DMS153 treated with DMSO at 0.1 percent for 48 hours (cell line): Measurements from ENCODE around the gene FAM20A.

Experiments
- DNase-seq: peaks from one replicate; lab custom pipeline; 2025; ENCODE audit not compliant: unreplicated experiment; lab: John Stamatoyannopoulos, UW

Gene FAM20A

DNA sequence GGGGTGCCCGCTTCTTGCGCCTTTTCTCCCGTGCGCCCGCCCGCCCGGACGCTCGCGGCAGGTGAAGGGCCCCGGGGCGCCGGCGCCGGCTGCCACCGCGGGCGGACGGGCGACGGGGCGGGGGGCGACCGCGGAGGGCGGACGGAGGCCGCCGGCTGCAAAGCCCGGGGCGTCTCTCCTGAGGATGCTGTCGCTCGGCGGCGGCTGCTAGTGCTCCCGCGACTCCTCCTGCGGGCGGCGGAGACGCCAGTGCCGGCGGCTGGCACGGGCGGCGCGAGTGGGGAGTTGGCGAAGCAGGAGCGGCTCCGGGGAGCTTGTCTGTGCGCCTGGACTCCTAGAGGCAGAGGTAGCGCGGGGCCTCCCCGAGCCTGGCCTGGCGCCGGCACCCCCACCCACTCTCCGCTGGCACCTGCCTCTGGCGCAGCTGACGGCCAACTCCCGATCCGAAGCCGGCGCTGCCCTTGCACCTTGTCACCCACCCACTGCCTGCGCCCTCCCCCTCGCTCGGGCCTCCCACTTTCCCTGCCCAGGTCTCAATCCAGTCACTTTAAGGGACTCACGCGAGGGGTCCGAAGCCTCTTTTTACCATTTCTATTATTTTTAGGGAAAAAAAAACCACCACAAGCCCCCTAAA, at the start of gene FAM20A:
Gene FAM20A (minus strand): TSS at position 437 of the 634 bp plus-strand sequence. CDS start 701 bp downstream, outside the sequence.
- no peak for DNase-seq

DNA sequence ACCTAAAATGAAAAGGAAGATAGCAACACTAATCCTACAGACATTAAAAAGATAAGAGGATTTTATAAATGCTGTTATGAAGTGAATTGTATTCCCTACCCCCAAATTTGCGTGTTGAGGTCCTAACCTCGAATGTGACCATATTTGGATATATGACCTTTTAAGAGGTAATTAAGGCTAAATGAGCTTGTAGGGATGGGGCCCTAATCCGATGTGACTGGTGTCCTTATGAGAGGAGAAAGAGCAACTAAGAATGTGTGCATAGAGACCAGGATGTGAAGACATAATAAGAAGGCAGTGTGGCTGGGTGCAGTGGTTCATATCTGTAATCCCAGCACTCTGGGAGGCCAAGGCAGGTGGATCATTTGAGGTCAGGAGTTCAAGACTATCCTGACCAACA, 48.2 kb upstream of the FAM20A start:
- no peak for DNase-seq

DNA sequence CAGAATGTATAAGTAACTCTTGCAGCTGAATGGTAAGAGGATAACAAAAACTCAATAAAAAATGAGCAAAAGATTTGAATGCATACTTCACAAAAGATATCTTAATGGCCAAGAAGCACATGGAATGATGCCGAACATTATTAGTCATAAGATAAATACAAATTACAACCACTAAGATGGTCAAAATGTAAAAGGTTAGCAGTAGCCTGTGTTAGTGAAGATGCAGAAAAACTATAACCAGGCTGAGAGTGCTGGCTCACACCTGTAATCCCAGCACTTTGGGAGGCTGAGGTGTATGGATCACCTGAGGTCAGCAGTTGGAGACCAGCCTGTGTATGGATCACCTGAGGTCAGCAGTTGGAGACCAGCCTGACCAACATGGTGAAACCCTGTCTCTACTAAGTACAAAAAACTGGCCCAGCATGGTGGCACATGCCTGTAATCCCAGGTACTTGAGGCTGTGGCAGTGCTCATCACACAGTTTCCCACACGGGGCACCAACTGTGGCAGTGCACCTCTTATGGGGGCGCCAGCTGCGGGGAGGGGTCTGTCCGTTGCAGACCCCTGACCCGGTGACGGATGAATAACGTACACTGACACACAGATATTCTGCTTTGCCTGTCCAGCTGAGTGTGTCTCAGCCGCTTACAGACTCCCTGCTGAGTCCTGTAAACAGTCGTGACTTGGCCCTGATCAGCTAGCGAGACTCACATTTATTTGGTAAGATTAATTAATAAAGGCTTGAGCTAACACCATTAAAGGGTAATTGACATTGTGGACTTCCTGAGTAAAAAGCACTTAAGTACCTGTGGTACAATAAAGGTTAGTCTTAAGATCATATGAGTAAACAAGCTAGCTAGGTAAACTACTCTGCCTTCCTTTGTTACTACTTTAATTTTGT, 45.7 kb upstream of the FAM20A start:
- no peak for DNase-seq

DNA sequence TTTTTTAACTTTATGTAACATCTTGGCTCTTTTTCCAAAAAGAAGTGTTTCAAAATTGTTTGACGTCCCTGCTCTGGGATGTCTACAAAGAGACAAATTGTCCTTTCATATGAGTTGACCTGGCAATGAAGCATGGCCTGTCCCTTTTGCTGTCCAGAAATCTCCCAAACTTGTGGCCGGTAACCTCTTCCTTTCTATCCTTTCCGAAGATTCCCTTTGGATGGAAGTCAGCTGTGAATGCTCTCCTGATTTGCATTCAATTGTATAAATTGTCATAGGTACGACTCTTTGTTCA, 40.9 kb upstream of the FAM20A start:
- no peak for DNase-seq

DNA sequence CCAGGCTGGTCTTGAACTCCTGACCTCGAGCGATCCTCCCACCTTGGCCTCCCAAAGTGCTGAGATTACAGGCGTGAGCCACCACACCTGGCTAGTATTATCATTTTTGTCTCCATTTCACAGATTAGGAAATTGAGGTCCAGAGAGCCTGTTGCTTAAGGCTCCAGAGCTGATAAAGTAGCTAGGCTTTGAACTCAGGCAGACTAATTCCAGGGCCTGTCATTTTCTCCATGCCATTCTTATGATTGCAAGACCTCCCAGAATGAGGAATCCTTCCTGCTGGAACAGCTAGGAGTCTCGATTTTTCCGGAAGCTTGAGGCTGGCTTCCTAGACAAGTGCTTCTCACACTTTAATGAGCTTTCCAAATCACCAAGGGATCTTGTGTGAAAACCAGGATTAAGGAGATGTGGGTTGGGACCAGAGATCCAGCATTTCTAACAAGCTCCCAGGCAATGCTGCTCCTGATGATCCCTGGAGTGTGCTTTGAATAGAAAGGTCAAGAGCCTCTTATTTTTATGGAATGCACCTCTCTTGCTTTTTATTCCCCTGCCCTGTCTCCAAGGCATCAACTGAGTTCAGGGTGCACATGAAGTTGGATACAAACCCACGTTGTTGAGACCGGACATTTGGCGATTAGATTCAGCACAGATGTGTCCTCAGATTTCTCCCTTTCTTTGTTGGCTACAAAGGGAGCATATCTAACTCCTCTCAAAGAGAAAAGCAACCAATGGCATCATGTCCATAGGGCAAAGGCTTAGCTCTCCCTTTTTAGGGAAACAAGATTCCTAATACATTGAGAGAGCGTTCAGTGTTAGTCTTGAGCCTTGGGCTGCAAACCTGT, 40.3 kb upstream of the FAM20A start:
- DNase-seq, result no peak

DNA sequence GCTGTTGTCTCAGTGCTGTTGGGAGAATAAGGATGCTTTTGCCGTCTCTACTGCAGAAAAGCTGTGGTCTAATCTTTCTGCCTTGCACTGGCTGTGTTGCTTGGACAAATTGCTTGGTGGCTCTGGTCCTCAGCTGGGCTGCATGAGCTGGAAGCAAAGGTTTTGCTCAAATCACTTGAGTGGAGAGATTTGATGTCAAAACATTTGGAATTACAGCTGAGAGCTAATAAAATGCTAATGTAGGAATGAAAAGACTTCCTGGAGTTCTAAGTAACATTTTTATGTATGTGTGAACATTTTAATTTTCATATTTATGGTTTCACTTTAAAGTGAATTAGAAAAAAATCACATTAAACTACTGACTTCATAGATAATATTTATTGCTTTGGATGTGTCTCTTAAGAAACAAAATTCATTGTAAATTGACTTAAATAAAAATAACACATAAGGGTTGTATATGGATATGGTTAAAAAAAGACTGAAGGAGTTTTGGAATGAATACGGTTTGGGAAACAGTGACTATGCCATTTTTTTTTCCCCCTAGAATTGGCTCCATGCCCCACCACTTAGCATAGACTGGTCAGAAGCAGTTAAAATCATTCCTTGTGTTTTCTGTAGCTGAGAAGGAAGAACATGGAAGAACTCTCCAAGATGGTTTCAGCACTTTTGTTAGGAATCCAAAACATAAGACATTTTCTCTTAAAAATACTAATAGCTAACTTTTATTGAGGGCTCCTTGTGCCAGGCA, 39.2 kb upstream of the FAM20A start:
- no peak for DNase-seq

DNA sequence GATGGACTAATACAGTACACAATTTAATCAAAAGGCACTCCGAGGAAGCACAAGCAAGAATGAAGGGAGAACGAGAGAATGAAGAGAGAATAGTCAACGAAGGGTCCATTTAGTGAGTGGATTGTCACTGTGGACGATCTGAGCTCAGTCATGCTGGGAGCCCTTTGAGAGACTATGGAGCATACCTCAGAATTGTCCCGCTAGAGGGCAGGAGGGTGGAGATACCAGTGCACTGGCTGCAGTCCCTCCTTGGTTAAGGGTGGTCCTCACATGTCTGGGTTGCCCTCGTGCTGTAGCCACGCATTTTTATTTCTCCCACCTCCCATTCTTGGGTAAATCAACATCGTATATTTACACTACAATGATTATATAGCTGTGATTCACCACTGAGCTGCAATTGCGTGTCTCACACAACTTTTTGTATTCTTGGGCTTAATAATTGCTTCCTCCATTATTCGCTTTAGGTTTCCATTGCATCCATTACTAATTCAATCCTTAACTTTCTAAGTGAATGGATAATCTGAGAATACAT, 33.2 kb upstream of the FAM20A start:
- no peak for DNase-seq

DNA sequence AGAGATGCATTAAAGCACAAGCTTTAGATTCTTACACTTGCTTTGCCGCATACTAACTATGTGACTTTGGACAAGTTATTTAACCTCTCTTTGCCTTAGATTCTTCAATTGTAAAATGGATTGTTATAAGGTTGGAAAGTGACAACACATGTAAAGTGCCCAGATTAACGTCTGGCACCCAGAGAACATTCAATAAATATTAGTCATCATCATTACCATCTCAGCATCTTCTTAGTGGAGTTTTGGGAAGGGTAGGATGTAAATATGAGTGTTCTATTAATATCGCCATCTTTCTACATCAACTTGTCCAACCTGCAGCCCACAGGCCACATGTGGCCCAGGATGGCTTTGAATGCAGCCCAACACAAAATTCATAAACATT, 27.4 kb upstream of the FAM20A start:
- DNase-seq, result no peak

DNA sequence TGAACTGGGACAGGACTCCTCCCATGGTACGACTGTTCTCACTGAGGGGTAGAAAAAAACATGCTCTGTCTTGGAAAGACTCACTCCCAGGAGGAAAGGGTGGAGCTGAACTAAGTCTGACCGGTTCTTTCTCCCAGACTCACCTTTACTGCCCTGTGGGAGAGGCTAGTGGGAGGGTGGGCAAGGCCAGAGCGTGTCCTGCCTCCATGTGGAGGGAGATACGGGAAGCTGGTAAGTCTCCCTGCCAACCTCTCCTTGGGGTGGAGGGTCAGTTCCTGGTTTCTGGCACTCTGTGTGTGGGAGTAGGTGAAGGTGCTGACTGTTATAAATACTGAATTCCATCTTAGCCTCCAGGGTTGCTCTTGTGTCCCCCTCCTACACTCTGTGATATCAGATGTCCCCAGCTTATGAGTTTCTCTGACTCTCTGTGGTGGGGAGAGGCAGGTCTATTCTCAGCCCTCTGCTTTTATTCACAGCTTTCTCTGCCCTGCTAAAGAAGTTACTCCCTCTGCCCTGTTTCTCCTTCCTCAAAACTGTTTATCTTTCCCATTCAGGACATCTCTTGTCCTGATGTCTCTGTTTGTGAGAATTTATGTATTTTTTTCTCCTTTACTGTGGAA, 26.9 kb upstream of the FAM20A start:
- no peak for DNase-seq

DNA sequence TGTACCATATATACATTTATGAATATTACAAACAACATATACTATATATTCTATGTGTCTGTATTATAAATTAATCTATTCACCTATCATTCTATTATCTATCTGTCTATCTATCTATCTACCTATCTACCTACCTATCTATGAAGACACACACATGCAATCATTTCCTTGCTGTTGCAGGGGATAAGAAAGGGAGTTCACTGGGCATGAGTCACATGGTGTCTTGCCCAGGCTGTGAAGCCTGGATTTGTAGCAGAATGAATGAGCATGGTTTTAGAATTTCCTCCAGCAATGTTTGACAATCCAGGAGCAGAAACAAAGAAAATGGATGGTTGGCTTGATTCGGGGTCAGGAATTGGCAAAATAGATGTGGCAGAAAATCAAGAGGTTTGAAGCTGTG, 23.2 kb upstream of the FAM20A start:
- no peak for DNase-seq

DNA sequence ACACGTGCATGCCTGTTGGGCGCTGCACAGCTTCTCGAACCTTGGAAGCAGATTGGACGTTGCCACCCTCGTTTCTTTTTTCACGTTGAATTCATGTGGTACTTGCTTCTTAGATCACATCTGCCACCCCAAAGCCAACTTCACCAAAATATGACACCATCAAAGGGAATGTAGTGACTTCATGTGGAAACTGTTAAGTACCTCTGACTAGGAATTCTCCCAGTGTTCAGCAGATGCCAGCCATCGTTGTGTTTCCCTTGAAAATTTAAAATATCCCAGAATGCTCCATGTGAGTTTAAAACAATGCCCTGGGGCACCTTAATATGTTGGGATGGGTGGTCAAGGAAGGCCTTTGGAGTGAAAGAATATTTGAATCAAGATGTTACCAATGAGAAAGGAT, 22.6 kb upstream of the FAM20A start:
- DNase-seq, result no peak

DNA sequence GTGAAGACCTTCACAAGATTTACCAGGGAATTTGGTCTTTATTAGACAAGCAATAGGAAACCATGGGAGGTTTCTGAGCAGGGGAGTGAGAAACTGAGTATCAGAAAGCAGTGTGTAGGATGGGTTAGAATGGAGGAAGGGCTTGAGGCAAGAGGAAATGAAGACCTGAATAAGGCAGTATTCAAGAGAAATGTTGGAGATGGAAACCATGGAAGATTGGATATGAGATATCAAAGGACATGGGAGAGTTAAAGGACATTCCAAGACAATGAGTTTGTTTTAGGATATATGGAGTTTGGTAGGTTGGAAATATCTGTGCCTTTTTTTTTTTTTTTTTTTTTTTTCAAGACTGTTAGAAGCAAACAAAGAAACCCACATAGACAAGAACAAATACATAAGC, 21.3 kb upstream of the FAM20A start:
- no peak for DNase-seq

DNA sequence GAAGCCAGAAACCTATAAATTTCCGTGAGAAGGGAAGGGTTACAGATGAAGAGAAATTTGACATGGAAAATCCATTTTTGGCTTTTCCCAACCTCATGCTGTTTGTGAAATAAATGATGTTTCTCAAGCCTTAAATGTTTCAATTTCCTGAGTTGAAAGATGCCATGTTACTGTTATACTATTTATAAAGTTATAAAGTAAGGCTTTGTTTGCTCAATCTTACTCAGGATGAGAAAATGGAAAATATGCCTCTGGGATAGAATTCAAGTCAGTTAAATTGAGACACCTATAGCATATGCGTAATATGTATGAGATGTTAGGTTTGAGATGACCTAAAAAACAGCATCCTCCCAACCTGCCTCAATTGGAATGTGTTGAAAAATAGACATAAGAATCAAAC, 19.9 kb upstream of the FAM20A start:
- DNase-seq, result no peak

DNA sequence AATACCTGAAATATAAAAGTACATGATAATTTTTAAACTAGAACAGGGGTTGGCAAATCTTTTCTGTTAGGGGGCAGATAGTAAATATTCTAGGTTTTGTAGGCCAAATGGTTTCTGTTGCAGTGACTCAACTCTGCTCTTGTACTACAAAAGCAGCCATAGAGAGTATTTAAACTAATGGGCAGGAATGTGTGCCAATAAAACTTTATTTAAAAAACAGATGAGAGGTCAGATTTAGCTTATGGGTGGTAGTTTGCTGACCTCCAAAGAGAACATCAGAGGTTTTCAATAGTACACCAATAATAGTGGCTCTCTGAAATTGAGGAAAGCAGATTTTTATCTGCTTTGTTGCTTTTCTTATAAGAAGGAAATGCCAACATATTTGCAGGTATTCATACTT, 15.2 kb upstream of the FAM20A start:
- no peak for DNase-seq

DNA sequence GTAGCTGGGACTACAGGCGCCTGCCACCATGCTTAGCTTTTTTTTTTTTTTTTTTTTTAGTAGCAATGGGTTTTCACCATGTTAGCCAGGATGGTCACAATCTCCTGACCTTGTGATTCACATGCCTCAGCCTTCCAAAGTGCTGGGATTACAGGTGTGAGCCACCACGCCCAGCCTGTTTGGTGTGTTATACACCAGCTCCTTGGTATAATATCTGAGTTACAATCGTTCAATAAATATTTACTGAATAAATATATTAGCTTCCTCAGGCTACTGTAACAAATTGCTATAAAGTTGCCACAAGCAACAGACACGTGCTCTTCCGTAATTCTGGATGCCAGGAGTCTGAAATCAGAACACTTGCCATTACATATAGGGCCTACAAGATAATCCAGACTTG, 13.6 kb upstream of the FAM20A start:
- DNase-seq, result no peak

DNA sequence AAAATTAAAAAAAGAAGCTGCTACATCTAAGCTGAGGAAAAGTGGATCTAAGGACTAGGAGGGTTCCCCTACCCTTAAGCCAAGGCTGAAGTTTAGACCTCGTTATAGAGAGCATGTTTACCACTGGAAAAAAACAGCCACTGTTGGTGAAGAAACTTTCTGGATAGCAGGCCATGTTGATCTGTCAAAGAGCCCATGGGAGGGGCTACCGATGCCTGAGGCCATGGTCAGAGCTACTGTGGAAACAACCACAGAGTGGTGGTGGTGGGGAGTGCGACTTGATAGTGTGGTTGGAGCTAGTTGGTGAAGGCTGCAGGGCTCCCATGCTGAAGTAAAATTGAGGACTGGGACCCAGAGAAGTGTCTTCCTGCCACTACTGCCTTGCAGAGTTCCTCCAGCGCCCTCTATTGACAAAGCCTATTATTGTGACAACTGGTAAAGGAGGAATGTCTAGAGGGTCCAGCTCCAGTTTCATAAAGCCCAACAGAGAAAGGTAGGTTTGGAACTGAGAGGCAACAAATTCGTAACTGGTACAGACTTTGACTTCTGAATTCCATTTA, 12.7 kb upstream of the FAM20A start:
- DNase-seq, result peak; percentile 2

DNA sequence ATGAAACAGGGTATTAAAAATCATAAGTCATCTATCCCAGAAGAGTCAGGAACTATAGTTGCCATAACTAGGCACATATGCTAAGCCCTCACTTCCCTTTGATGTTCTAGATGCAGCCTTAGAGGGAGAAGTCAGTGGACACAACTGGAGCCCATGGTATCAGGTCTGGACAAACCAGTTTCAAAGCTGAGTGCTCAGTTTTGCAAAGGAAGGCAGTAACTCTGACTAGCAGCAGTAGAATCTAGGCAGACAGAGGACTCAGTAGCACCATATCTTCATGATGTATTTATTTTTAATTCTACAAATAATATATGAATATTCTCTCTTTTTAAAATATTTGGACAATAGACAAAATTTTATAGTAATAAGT, 11.7 kb upstream of the FAM20A start:
- DNase-seq, result no peak

DNA sequence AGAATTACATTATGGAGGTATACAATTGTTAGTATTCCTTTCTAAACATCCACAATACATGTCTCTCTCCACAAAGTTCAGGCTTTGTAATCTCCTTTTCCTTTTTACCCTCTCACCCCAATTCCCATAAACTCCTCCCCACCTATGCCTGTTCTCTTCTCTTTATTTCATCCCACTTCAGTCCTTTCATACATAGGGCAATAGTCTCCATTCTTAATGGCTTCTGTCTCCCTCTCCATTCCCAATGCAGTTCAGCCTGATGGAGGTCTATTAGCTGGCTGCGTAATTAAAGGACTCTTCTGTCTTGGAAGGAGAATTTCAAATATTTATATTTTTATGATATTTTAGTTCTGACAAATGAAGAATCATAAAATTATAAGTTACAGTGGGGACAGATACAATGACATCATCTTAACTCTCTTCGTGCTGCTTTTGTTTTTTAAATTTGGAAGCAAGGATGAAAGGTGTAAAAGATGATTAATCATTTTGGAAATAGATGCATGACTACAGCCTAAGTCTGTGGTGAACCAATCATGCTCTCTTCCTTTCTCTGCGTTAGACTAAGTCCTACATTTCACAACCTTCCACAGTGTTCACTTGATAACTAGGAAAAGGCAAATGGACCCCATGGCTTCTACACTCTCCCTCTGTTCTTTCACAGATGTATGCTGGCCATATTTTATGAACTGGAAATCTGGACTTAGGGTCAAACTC, 11.2 kb upstream of the FAM20A start:
- DNase-seq, result no peak

DNA sequence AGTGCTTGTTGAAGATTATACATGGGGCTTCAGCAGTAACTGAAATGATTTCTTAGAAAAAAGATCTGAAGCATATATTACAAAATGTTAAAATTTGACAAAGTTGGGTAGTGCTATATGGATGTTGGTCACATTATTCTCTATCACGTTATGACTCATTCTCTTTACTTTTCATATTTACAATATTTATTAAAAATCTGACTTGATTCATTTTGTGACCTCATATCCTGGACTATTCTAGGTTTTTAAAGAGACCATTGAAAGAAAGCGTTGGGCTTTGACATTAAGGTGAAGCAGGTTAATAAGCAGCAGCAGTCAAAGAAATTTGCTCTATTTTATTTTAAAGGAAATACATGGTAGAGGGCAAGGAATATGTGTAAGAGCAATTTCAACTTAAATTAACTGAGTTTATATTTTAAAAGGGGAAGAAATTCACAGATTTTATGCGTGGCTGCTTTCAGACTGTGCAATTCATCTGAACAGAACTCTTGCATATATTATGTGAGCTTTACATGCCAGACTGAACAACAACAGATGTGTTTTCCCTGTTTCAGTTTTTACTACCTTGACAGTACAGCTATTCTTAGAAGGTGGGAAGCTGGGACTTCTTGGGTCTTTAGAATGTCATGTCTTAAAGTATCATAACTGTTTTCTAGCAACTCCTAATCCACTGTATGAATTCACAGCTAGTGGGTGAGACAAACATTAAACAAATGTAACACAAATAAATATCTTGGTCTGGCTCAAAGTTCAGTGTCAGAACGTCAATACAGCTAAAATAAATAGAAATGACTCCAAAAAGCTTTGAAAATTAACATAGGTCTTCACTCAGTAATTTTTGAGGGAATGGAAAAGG, 10.4 kb upstream of the FAM20A start:
- no peak for DNase-seq
